ENCODE data around the gene WDFY3. TPM values are rescaled to one million over a fixed set of nuclear protein-coding genes. Genes with fewer than 3 reads are reported as not detected.
"Not testable (repeated sequence)": the region's sequence is repeated elsewhere in the genome, so short reads cannot be mapped to it uniquely, and the experiment has no call there.

Gene WDFY3
- total and polyA plus RNA-seq, 2 of the 4 experiments (the other 2 are of a cell fraction), result 12.5 to 58.1 TPM

DNA sequence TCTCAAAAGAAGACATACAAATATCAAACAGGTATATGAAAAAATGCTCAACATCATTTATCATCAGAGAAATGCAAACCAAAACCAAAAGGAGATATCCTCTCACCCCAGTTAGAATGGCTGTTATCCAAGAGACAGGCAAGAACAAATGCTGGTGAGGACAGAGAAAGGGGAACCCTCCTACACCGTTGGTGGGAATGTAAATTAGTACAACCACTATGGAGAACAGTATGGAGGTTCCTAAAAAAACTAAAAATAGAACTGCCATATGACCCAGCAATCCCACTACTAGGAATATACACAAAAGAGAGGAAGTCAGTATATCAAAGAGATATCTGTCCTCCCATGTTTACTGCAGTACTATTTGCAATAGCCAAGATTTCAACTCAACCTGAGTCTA is 300.1 kb downstream of the WDFY3 start:
- Histone ChIP-seq H2AK9ac (replicated peaks; ENCODE audit: low read depth, low read length, poor library complexity) (no peak overlapping the region), H3K9ac (ENCODE audit: low read depth, low read length) (no peak overlapping the region), H3K27me3 (ENCODE audit: control insufficient read depth, insufficient read depth, low read length) (no peaks in the 10 kb centered on the region), H4K91ac (ENCODE audit: insufficient read depth, low read depth, low read length) (no peak overlapping the region), H3K4me3 (ENCODE audit: insufficient read depth, low read depth, low read length) (no peak overlapping the region), H4K8ac (ENCODE audit: low read depth in 2 of 2, low read length in 2 of 2) (no peak overlapping the region), H2BK5ac (ENCODE audit: low read depth, low read length, poor library complexity, severe bottlenecking) (no peak overlapping the region), H3K4me1 (ENCODE audit: control insufficient read depth, insufficient read depth, low read length) (no peaks in the 10 kb centered on the region), H2BK15ac (ENCODE audit: low read depth, low read length) (no peak overlapping the region), H3K23ac (ENCODE audit: low read depth, low read length) (no peak overlapping the region), H2BK120ac (ENCODE audit: low read depth, low read length) (no peak overlapping the region), H3K9me1 (ENCODE audit: insufficient read depth, low read length) (no peaks in the 10 kb centered on the region), H3K27ac (ENCODE audit: insufficient read depth, low read length) (no peak overlapping the region), H3K79me1 (ENCODE audit: low read depth in 1 of 2, low read length in 2 of 2) (no peaks in the 10 kb centered on the region), H3K4ac (ENCODE audit: low read depth, low read length) (no peak overlapping the region), H3K9me3 (ENCODE audit: control insufficient read depth, insufficient read depth, low read length) (no peaks in the 10 kb centered on the region), H3K36me3 (ENCODE audit: control insufficient read depth, insufficient read depth, low read length) (peaks cover 3% of the 10 kb centered on the region; the same call in 1 of the 2 replicates), H3K4me2 (ENCODE audit: low read depth, low read length) (no peak overlapping the region), H2AFZ (replicated peaks; ENCODE audit: low read length, poor library complexity) (no peak overlapping the region), H4K20me1 (ENCODE audit: insufficient read depth, low read length) (no peaks in the 10 kb centered on the region), H3K18ac (ENCODE audit: low read depth, low read length) (no peak overlapping the region), H3K56ac (ENCODE audit: extremely low read depth, insufficient read depth, low read length) (no peak overlapping the region), H4K5ac (ENCODE audit: low read depth, low read length) (no peak overlapping the region), H2AK5ac (ENCODE audit: low read depth, low read length) (no peak overlapping the region), H3K14ac (replicated peaks; ENCODE audit: low read depth, low read length) (no peak overlapping the region), H2BK20ac (ENCODE audit: low read depth, low read length) (no peak overlapping the region)
- in situ Hi-C loops (cut with MboI; ENCODE audit: low sequenced_read_pairs), result no loop called here
- TF ChIP-seq RFX5 (IDR thresholded peaks at IDR 0.05; ENCODE audit: low read depth, low read length), result no peak
- TF ChIP-seq, protein P1, sequence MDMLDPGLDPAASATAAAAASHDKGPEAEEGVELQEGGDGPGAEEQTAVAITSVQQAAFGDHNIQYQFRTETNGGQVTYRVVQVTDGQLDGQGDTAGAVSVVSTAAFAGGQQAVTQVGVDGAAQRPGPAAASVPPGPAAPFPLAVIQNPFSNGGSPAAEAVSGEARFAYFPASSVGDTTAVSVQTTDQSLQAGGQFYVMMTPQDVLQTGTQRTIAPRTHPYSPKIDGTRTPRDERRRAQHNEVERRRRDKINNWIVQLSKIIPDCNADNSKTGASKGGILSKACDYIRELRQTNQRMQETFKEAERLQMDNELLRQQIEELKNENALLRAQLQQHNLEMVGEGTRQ (IDR thresholded peaks at IDR 0.05; ENCODE audit: low read depth, low read length), result no peak
- TF ChIP-seq, protein P2, sequence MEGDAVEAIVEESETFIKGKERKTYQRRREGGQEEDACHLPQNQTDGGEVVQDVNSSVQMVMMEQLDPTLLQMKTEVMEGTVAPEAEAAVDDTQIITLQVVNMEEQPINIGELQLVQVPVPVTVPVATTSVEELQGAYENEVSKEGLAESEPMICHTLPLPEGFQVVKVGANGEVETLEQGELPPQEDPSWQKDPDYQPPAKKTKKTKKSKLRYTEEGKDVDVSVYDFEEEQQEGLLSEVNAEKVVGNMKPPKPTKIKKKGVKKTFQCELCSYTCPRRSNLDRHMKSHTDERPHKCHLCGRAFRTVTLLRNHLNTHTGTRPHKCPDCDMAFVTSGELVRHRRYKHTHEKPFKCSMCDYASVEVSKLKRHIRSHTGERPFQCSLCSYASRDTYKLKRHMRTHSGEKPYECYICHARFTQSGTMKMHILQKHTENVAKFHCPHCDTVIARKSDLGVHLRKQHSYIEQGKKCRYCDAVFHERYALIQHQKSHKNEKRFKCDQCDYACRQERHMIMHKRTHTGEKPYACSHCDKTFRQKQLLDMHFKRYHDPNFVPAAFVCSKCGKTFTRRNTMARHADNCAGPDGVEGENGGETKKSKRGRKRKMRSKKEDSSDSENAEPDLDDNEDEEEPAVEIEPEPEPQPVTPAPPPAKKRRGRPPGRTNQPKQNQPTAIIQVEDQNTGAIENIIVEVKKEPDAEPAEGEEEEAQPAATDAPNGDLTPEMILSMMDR (conservative IDR thresholded peaks at IDR 0.05; ENCODE audit: low read depth, low read length), result no peak
- TF ChIP-seq NFE2L2 (IDR thresholded peaks at IDR 0.05; ENCODE audit: low read depth, low read length), result no peak
- TF ChIP-seq RCOR1 (IDR thresholded peaks at IDR 0.05; ENCODE audit: insufficient replicate concordance, low read length), result no peak
- ATAC-seq (ENCODE audit: low read depth) (peak; percentile 86; the same call in 1 of the 2 replicates), DNase-seq (no peak)
- ChIA-PET CTCF (no interaction called here), POLR2A (ENCODE audit: unreplicated experiment) (no interaction called here)
- dilution Hi-C loops (cut with HindIII; ENCODE audit: low sequenced_read_pairs, unreplicated experiment), result no loop called here
- no TSS peak for BruUV-seq (replicated peaks)
- no CpG with 5 or more reads among the region's 1 CpG for WGBS, 2 experiments (ENCODE audit: extremely low coverage in 2 of 2, insufficient read length in 1 of 2)
- intact Hi-C loops (cut with micrococcal nuclease), result no loop called here

DNA sequence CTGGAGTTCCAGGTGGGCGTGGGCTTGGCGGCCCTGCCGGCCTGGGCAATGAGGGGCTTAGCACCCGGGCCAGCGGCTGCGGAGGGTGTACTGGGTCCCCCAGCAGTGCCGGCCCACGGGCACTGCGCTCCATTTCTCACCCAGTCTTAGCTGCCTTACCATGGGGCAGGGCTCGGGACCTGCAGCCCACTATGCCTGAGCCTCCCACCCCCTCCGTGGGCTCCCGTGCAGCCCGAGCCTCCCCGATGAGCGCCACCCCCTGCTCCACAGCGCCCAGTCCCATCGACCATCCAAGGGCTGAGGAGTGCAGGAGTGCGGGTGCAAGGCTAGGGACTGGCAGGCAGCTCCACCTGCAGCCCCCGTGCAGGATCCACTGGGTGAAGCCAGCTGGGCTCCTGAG is 301.7 kb downstream of the WDFY3 start:
- H3K56ac ChIP-seq (ENCODE audit: extremely low read depth, insufficient read depth, low read length); H2BK5ac ChIP-seq (ENCODE audit: low read depth, low read length, poor library complexity, severe bottlenecking); H2BK120ac ChIP-seq (ENCODE audit: low read depth, low read length); H2AK5ac ChIP-seq (ENCODE audit: low read depth, low read length); H3K4ac ChIP-seq (ENCODE audit: low read depth, low read length); H2AFZ ChIP-seq (replicated peaks; ENCODE audit: low read length, poor library complexity); H3K4me3 ChIP-seq (ENCODE audit: insufficient read depth, low read depth, low read length); H3K9me1 ChIP-seq (ENCODE audit: insufficient read depth, low read length); CTCF ChIA-PET; ATAC-seq (ENCODE audit: low read depth); in situ Hi-C loops (cut with MboI; ENCODE audit: low sequenced_read_pairs); intact Hi-C loops (cut with micrococcal nuclease); H3K4me2 ChIP-seq (ENCODE audit: low read depth, low read length); H4K8ac ChIP-seq (ENCODE audit: low read depth in 2 of 2, low read length in 2 of 2); H2AK9ac ChIP-seq (replicated peaks; ENCODE audit: low read depth, low read length, poor library complexity); H3K18ac ChIP-seq (ENCODE audit: low read depth, low read length); H3K14ac ChIP-seq (replicated peaks; ENCODE audit: low read depth, low read length); H3K79me1 ChIP-seq (ENCODE audit: low read depth in 1 of 2, low read length in 2 of 2); H3K36me3 ChIP-seq (ENCODE audit: control insufficient read depth, insufficient read depth, low read length); H2BK20ac ChIP-seq (ENCODE audit: low read depth, low read length); H3K9me3 ChIP-seq (ENCODE audit: control insufficient read depth, insufficient read depth, low read length); DNase-seq; H3K4me1 ChIP-seq (ENCODE audit: control insufficient read depth, insufficient read depth, low read length); H4K91ac ChIP-seq (ENCODE audit: insufficient read depth, low read depth, low read length); H3K27me3 ChIP-seq (ENCODE audit: control insufficient read depth, insufficient read depth, low read length); POLR2A ChIA-PET (ENCODE audit: unreplicated experiment); H3K23ac ChIP-seq (ENCODE audit: low read depth, low read length); H2BK15ac ChIP-seq (ENCODE audit: low read depth, low read length); H3K9ac ChIP-seq (ENCODE audit: low read depth, low read length); H4K20me1 ChIP-seq (ENCODE audit: insufficient read depth, low read length); BruUV-seq (replicated peaks); dilution Hi-C loops (cut with HindIII; ENCODE audit: low sequenced_read_pairs, unreplicated experiment); H3K27ac ChIP-seq (ENCODE audit: insufficient read depth, low read length); H4K5ac ChIP-seq (ENCODE audit: low read depth, low read length): not testable (repeated sequence)
- 98% methylated on average over 9 of the region's 19 CpGs; no CpG with 5 or more reads in 1 of the 2 experiments for WGBS, 2 experiments (ENCODE audit: extremely low coverage in 2 of 2, insufficient read length in 1 of 2)
